GM11168 (cell line): ENCODE results near the gene HSPA12B.

Experiments used
- in situ Hi-C: fragments of 300-500 bp; cut with MboI; formaldehyde crosslinking; loops from one replicate; pipeline ENCODE4 v1.12.0; 2022; ENCODE audit warnings: low sequenced_read_pairs; ENCODE audit not compliant: unreplicated experiment

HSPA12B gene, protein sequence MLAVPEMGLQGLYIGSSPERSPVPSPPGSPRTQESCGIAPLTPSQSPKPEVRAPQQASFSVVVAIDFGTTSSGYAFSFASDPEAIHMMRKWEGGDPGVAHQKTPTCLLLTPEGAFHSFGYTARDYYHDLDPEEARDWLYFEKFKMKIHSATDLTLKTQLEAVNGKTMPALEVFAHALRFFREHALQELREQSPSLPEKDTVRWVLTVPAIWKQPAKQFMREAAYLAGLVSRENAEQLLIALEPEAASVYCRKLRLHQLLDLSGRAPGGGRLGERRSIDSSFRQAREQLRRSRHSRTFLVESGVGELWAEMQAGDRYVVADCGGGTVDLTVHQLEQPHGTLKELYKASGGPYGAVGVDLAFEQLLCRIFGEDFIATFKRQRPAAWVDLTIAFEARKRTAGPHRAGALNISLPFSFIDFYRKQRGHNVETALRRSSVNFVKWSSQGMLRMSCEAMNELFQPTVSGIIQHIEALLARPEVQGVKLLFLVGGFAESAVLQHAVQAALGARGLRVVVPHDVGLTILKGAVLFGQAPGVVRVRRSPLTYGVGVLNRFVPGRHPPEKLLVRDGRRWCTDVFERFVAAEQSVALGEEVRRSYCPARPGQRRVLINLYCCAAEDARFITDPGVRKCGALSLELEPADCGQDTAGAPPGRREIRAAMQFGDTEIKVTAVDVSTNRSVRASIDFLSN

DNA sequence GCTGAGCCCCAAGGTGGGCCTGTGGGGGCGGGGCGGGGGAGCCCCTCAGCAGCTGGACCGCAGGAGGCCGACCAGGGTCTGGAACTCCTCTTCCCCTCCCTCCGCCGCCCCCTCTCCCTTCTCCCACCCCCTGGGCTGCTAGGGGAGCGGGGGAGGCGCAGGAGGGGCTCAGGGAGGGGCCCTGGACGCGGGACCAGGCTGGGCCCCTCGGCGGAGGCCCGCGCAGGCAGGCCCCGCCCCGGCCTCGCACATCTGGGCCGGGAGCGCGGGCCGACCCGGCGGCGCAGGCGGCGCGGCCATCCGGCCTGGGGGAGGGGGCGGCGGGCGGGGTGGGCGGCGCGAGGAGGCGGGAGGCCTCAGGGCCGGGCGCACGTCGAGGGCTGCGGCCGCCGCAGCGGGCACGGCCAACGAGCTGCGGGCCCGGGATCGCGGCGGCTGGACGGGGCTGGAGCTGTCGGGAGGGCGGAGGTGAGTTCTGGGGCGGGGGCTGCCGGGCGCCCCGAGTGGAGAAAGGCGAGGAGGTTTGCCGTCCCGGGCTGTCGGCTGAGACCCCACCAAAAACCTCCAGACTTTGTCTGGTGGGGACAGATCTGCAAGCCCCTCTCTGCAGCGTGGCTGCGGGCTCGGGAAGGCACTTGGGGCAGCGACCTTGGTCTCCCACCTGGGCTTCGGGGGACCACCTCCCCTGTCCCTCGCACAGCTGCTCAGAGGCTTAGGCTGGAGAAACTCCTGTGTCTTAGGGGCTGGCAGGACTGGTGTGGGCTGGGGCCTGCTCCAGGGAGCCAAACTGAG, at the start of gene HSPA12B:
Gene HSPA12B, plus strand, starts transcription at position 359 of the 792 bp plus-strand sequence. CDS start 5,990 bp downstream, outside the sequence.
- in situ Hi-C loops: no loop called here

DNA sequence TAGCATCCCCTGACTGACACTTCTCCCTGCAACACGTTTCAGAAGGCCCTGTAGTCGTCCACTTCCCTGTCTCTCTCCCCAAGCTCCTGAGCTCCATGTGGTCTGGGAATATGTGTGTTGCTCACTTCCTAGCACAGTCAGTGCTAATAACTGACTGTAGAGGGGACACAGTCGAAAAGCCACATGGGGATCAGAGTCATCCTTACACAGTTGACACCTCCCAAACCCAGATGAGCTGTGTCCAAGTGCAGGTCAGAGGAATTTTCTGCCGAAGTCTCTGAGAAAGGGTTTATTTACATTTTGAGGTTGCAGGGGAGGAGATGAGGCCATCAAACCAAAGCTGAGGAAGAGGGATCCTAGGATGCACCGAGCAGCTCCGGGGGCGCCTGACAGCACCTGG, 47.1 kb upstream of the HSPA12B start:
- in situ Hi-C loops: no loop called here

DNA sequence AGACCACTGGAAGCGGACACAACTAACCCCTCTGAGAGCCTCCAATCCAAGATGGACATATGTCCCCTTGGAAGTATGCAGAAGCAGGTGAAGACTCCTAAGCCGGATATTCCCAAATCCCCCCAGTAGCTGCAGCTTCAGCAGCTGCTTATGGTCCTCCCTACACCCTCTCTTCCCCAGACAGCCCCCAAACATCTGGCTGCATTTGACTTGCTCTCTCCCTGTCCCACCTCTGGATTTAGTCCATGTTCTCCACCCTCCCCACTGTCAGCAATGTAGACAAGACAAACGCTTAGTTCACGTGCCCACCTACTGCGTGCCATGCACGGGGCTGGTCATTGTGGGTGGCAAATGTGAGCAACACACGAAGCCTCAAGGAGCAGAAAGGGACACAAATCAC, 46.1 kb upstream of the HSPA12B start:
- in situ Hi-C loops: no loop called here

DNA sequence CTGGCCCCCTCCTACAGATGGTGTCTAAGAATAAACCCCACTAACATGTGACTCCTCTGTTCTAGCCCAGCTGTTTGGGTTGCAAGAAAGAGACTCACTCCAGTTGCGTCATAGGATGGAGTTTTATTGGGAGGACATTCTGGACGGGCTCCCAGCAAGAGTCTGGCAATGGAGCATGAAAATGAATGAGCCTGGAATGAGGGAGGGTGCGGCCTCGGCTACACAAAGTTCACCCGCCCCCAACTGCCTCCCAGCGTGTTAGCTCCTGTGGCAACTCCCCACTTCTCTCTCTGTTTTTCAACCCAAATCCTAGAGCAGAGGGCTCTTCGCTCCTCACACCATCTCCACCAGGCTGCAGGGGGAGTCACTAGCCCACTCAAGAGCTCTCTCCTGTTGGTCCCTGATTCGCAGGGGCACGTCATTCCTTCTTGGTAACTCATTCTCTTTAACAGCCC, 45.6 kb upstream of the HSPA12B start:
- in situ Hi-C loops: no loop called here

DNA sequence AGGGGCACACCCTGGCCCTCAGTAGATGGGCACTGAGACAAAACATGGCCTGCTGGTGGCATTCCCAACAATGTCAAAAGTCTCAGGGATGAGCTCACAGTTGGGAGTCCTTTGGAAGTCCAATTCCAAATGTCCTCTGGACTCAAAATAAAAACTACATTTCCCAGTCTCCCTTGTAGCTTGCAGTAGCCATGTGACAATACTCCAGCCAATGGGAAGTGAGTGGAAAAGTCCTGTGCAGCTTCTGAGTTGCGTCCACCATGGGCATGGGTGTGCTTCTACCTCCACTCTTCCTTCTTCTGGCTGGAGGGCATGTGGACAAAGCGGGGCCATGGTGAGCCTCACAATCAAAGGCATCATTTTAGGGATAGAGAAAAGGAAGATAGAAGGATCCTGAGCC, 44.8 kb upstream of the HSPA12B start:
- in situ Hi-C loops: no loop called here

DNA sequence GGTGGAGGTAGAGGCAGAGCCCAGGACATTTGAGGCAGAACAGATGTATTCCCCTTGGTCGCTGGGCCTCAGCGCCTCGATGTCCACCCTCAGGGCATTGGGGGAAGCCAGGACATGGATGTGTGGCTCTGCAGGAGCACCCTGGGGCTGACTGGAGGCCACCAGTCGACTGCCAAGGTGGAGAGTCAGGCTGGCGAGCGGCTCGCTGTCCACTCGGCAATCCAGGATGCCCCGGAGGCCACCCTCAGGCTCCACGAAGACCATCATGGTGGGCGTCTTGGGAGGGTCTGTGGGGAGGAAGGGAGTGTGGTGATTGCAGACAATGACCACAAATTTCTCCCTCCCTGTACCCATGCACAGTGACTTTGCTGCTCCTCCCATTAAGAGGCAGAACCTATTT, 42.5 kb upstream of the HSPA12B start:
- in situ Hi-C loops: no loop called here

DNA sequence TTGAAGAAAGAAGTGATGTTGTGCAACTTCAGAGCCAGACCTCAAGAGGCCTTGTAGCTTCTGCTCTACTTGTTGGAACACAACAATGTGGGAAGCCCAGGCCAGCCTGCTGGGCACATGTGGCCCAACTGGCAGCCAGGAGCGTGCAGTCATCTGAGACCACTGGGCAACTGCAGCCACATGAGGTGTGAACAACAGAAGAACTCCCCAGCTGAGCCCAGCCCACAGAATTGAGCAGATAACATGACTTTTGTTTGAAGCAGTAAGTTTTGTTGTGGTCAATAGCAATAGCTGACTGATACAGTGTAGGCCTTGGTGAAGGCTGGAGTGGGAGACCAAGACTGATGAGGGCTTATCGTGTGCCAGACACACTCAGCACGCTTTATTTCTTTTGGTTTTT, 42.1 kb upstream of the HSPA12B start:
- in situ Hi-C loops: no loop called here

DNA sequence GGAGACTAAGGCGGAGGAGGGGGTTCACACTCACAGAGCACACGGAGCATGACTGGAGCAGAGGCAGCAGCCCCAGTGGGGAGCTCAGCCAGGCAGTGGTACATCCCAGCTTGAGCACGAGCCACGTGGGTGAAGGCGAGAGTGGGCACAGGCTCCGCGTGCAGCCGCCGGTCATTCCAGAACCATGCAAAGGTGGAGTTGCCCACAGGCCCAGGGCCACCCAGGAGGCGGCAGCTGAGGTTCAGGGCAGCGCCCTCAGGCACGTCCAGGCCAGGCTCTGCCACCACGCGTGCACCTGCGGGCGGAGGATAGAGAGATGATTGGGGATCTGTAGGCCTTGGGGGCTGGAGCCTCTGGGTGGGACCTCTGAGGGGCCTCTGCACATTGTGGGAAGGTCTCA, 41.2 kb upstream of the HSPA12B start:
- in situ Hi-C loops: no loop called here

DNA sequence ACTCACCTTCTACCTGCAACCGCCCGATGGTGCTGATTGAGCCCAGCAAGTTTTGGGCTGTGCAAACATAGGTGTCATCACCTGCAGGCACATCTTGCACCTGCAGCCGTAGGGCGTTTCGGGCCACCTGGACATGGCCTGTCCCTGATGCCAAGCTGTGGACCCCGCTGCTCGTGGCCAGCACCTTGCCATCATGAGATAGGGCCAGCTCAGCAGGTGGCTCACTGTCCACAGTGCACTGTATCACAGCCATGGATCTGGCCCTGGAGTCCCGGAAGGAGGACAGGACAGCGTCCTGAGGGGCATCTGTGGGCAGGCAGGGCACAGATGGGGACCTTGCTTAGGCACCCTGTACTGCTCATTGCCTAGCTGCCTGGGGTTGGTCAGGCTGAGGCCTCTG, 40.6 kb upstream of the HSPA12B start:
- in situ Hi-C loops: no loop called here

DNA sequence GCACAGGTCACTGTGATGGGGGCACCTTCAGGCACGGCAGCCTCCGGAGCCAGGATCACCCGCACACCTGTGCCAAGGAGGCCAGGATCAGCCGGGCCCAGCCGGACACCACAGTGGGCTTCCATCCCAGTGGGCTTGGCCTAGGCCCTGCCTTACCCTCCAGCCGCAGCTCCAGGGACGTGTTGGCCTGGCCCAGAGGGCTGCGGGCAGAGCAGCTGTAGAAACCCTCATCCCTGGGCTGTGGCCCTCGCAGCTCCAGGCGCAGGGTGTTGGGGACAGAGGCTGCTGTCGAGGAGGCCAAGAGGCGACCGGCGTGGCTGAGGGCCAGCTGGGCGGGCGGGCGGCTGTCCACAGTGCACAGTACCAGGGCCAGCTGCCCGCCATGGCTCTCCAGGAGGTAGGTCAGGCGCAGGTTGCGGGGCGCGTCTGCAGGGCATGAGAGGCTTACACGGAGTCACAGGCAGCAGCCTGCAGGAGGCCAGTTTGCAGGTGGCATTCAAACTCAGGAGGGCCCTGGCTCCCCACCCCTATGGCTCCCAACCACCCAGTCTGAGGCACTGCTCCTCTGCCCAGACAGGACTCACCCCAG, 39.7 kb upstream of the HSPA12B start:
- in situ Hi-C loops: no loop called here

DNA sequence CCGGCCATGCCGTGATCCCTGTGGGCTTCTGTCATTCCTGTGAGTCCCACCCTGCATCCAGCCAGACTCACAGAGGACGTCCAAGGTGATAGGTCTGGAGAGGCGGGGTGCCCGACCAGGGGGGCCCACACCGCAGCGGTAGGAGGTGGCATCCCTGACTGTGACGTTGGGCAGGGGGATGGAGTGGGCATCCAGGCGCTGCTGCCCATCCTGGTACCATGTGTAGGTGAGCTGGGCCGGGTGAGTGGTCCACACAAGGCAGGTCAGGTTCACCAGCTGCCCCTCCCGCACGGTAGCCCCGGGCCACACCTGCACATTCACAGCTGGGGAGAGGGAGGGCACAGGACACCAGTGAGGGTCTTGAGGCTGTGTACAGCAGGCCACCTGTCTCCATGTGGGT, 39.1 kb upstream of the HSPA12B start:
- in situ Hi-C loops: no loop called here

DNA sequence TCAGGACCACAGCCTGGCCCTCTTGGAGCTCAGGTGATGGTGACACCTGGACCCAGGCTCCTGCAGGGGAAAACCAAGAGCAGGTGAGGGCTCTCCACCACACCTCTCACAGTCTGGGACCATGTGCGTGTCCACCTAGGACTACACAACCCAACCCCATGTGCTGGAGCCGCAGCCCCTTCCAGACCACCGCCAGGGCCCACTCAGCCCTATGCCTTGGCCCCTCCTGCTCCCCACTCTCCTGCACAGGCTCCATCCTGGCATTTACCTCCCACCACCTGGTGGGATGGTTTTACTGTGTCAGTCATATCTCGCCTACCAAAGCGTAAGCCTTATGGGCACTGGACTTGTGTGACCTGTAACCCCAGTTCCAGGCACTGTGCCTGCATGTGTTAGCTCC, 37.6 kb upstream of the HSPA12B start:
- in situ Hi-C loops: no loop called here

DNA sequence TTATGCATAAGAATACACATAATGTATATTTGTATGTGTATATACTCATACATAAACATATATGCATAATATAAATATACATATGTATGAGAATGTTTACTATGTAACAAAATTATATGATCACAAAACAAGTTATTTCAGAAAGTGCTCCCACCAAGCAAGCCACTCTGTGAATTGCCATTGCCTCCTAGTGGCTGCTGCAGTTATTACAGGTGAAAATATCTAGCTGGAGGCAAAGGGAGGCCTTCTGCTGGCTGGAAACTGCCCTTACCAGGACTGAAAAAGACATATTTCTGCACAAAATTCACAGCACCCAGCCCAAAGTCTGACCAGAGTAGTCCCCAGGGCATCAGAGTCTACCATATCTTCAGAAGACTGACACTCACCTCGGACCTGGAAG, 36.3 kb upstream of the HSPA12B start:
- in situ Hi-C loops: no loop called here

DNA sequence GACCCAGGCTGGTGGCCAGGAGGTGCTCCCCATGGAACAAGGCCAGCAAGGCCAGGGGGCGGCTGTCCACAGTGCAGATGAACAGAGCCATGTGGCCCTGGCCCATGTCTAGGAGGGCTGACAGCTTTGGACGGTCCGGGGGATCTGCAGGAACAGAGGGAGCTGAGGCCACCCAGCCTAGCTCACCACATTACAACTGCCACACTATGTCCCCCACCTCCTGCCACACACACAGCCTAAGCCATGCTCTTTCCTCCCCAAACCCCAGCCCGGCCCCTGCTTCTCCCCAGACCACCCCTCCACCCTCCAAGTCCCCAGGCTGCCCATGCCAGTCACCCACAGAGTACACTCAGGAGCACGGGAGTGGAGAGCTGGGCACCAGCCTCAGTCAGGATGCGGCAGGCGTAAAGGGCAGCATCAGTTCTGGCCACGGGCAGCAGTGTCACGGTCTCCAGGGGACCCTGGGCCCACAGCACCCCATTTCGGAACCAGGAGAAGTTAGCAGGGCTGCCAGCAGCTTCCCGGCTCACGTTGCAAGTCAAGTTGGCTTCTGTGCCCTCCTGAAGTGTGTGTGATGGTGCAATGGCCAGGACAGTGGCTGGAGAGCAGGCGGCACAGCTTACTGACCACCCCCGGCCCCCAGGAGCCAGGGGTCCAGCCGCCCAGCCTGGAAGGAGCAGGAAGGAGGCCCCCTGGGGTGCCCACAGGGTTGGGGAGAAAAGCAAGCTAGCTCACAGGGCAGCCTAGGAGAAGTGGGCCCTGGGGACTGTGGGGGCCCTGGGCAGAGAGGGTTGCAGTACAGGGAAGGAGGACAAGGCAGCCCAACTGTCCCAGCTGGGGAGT, 35.5 kb upstream of the HSPA12B start:
- in situ Hi-C loops: no loop called here

DNA sequence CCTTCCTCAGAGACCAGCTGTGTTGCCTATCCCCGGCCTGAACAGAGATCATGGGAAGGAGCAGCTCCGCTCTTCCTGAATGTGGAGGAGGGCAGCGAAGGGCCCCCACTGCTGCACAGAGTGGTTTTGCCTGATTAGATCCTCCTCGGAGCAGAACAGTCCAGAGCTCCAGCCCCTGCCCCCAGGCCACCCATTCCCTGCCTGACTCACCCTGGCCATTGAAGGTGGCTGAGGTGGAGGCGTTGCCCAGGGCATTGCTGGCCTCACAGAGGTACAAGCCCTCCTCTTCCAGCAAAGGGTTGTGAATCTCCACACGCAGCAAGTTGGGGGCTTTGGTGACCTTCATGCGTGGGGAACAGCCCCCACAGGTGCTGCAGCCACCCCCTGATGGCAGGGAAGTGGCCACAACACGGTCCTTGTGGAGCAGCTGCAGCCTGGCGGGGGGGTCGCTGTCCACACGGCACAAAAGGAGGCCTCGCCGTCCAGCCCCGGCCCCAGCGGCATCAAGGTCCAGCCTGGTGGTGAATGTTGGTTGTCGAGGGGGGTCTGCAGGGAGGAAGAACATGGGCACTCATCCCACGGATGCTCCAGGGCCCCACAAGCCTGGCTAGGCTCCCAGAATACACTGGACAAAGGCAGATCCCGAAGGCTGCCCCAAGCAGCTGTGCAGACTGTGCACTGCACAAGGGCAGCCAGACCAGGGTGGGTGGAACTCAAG, 34.7 kb upstream of the HSPA12B start:
- in situ Hi-C loops: no loop called here

DNA sequence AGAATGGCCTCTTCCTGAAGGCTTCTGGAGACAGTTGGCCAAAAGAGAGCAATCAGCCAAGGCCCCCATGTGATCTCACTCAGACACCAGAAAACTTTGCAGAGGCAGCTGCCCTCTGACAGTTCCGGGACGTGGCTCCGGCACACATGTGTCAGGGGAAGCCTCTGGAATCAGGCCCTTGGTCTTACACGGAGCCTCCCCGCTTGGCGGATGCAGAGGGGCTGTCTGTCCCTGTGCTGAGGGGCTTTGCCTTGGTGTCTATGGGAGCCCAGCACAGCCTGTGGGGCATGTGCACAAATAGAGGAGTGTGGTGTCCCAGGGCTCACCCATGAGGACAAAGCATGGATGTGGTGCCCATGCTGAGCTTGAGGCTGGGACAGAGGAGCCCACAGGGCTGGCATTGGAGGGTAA, 33.9 kb upstream of the HSPA12B start:
- in situ Hi-C loops: no loop called here

DNA sequence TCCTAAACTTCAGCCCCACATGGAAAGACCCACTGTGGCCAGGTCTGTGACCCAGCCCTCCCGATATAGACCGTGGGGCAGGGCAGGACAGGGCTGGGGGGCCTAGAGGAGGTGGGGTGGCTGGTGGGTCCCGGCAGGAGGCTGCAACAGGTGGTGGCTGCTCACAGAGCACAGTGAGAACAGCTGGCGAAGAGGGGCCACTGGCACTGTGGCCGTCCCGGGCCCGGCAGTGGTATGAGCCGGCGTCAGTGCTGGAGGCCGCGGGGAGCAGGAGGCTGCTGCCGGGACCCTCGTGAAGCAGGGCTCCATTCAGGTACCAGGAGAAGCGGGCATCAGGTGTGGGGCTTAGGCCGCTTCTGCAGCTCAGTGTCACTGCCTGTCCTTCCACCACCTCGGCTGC, 33.4 kb upstream of the HSPA12B start:
- in situ Hi-C loops: no loop called here

DNA sequence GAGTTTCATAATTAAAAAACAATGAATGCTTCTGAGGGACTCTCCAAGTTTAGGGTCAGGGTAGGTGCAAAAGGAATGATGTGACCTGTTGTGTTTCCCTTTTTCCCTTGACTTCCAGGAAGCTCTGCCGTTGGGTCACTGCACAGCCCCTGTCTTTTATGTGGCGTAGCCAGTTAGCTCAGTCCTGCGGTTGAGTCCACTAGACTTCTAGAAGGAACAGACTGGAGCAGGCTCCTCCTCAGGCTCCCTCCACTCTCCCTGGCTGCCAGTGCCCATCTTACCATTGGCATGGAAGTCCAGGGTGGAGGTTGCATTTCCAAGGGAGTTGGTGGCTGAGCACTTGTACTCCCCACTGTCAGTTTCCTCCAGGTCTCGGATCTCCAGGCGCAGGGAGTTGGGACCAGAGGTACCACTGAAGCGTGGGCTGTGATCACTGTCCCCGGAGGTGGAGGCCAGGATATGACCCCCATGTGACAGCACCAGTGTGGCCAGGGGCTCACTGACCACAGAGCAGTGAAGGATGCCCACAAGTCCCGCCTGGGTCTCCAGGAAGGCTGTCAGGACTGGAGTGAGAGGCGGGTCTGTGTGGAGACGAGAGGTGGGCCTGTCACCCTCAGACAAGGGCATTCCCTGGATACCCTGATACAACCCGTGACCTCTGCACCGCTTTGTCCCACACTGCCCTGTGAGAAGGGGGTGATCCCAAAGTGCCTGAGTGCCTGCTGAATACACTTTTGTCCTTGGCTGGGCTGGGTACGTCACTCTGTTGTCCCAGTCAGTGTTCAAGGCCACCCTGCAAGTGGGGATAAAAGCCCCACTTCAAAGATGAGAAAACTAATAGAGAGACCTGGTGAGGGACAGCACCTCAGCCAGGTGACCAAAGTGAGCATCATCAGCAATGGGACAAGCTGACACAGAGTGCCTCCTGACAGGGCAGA, 31.2 kb upstream of the HSPA12B start:
- in situ Hi-C loops: no loop called here
